ENCODE data around the gene GPALPP1. TPM values are rescaled to one million over a fixed set of nuclear protein-coding genes. Genes with fewer than 3 reads are reported as not detected.
"Not testable (repeated sequence)": the region's sequence is repeated elsewhere in the genome, so short reads cannot be mapped to it uniquely, and the experiment has no call there.

The GPALPP1 gene
- total and polyA plus RNA-seq, 2 donors (not counting 1 experiment from before 2014, with no cell fraction given), result 19.7 to 41.8 TPM

DNA sequence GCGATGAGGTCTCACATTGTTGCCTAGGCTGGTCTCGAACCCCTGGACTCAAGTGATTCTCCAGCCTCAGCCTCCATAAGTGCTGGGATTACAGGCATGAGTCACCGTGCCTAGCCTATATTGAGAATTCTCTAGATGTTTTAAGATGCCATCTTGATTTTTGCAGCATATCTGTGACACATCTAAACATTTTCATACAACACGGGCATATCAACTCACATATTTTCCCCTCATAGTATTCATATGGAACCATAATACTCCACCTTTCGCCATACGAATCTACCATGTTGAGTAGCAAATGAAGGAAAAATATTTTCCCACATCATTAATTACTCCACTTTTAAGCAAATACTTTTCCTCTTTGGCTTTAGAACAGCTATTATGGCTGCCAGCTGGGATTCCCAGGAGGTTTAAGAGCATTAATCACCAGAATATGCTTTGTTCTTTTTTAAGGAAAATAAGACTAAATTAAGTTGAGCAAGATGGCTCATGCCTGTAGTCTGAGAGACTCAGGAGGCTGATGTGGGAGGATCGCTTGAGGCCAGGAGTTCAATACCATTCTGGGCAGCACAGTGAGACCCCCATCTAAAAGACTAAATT is 74.0 kb downstream of the GPALPP1 start:
- Mint-ChIP-seq H3K9me3 (ENCODE audit: insufficient read depth) (no peaks in the 10 kb centered on the region), H3K27me3 (peaks cover 18% of the 10 kb centered on the region), H3K27ac (no peak overlapping the region), H3K4me1 (peaks cover 3% of the 10 kb centered on the region), H3K4me3 (no peak overlapping the region)
- no peak for TF ChIP-seq EZH2 (IDR thresholded peaks at IDR 0.05; ENCODE audit: borderline replicate concordance, insufficient read depth, low read depth, low read length, poor library complexity, severe bottlenecking)
- TF ChIP-seq, protein P1, sequence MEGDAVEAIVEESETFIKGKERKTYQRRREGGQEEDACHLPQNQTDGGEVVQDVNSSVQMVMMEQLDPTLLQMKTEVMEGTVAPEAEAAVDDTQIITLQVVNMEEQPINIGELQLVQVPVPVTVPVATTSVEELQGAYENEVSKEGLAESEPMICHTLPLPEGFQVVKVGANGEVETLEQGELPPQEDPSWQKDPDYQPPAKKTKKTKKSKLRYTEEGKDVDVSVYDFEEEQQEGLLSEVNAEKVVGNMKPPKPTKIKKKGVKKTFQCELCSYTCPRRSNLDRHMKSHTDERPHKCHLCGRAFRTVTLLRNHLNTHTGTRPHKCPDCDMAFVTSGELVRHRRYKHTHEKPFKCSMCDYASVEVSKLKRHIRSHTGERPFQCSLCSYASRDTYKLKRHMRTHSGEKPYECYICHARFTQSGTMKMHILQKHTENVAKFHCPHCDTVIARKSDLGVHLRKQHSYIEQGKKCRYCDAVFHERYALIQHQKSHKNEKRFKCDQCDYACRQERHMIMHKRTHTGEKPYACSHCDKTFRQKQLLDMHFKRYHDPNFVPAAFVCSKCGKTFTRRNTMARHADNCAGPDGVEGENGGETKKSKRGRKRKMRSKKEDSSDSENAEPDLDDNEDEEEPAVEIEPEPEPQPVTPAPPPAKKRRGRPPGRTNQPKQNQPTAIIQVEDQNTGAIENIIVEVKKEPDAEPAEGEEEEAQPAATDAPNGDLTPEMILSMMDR (IDR thresholded peaks at IDR 0.05), result no peak
- H2AFZ ChIP-seq (ENCODE audit: insufficient read depth, low read depth, low read length, poor library complexity, severe bottlenecking), result no peak overlapping the region
- no peak overlapping the region for H3K4me2 ChIP-seq (replicated peaks; ENCODE audit: low read depth, low read length, poor library complexity, severe bottlenecking)
- H3K4me1 ChIP-seq (ENCODE audit: control insufficient read depth in 2 of 2, insufficient read depth in 2 of 2, low read length in 2 of 2), result peaks cover 0 to 2% of the 10 kb centered on the region in 2 donors
- no peaks in the 10 kb centered on the region for H4K20me1 ChIP-seq (ENCODE audit: control insufficient read depth, insufficient read depth, low read length, poor library complexity, severe bottlenecking)
- ATAC-seq (ENCODE audit: low read depth) (no peak), DNase-seq (no peak)
- no peak overlapping the region for H3K27ac ChIP-seq (ENCODE audit: low read length in 2 of 2)
- H3K4me3 ChIP-seq (ENCODE audit: control extremely low read depth in 1 of 5, extremely low read depth in 1 of 5, insufficient read depth in 1 of 5, low read depth in 2 of 5, low read length in 4 of 5), result no peak overlapping the region
- intact Hi-C loops (cut with micrococcal nuclease), result no loop called here
- 96% methylated on average over 3 of the region's 7 CpGs for WGBS (ENCODE audit: insufficient coverage)
- no peaks in the 10 kb centered on the region for H3K79me2 ChIP-seq (ENCODE audit: control insufficient read depth, insufficient read depth, low read length)
- H3K36me3 ChIP-seq (replicated peaks in 1 of 2; ENCODE audit: control extremely low read depth in 1 of 2, control insufficient read depth in 1 of 2, extremely low read depth in 1 of 2, insufficient read depth in 2 of 2, low read length in 1 of 2), result no peaks in the 10 kb centered on the region
- no peak overlapping the region for H3K9ac ChIP-seq (ENCODE audit: low read length)
- CTCF ChIA-PET, result no interaction called here
- H3K9me3 ChIP-seq (ENCODE audit: control extremely low read depth in 1 of 3, control insufficient read depth in 2 of 3, insufficient read depth in 1 of 3, low read length in 2 of 3), result peaks cover 0 to 7% (median 1%) of the 10 kb centered on the region in 3 donors
- peaks cover 0 to 9% (median 0%) of the 10 kb centered on the region in 4 experiments for H3K27me3 ChIP-seq (replicated peaks in 1 of 4; ENCODE audit: control extremely low read depth in 1 of 4, control insufficient read depth in 3 of 4, insufficient read depth in 4 of 4, low read length in 3 of 4)
- POLR2A ChIA-PET, result no interaction called here

DNA sequence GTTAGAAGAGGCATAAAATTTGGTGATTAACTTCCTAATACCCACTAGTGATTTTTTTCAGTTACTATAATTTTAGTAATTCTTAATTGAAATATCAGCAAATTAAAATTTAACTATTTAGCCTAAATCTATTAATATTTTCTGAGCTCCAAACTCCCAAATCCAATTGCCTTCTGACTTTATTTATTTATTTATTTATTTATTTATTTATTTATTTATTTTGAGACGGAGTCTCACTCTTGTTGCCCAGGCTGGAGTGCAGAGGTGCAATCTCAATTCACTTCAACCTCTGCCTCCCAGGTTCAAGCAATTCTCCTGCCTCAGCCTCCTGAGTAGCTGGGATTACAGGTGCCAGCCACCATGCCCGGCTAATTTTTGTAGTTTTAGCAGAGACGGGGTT is 74.6 kb downstream of the GPALPP1 start:
- peaks cover 22% of the 10 kb centered on the region for H3K27me3 Mint-ChIP-seq
- CTCF ChIA-PET, result interaction anchor here (1.0 kb wide), 1 partner anchor 17 kb away, joined by 3 read pairs; no protein-coding TSS in a partner anchor
- H3K4me1 Mint-ChIP-seq; H3K4me3 ChIP-seq (ENCODE audit: control extremely low read depth in 1 of 5, extremely low read depth in 1 of 5, insufficient read depth in 1 of 5, low read depth in 2 of 5, low read length in 4 of 5); ATAC-seq (ENCODE audit: low read depth); H3K27ac ChIP-seq (ENCODE audit: low read length in 2 of 2); intact Hi-C loops (cut with micrococcal nuclease); H3K4me2 ChIP-seq (replicated peaks; ENCODE audit: low read depth, low read length, poor library complexity, severe bottlenecking); H3K4me3 Mint-ChIP-seq; DNase-seq; H4K20me1 ChIP-seq (ENCODE audit: control insufficient read depth, insufficient read depth, low read length, poor library complexity, severe bottlenecking); H3K27me3 ChIP-seq (replicated peaks in 1 of 4; ENCODE audit: control extremely low read depth in 1 of 4, control insufficient read depth in 3 of 4, insufficient read depth in 4 of 4, low read length in 3 of 4); H2AFZ ChIP-seq (ENCODE audit: insufficient read depth, low read depth, low read length, poor library complexity, severe bottlenecking); H3K4me1 ChIP-seq (ENCODE audit: control insufficient read depth in 2 of 2, insufficient read depth in 2 of 2, low read length in 2 of 2); H3K9me3 Mint-ChIP-seq (ENCODE audit: insufficient read depth); POLR2A ChIA-PET; H3K9ac ChIP-seq (ENCODE audit: low read length); H3K36me3 ChIP-seq (replicated peaks in 1 of 2; ENCODE audit: control extremely low read depth in 1 of 2, control insufficient read depth in 1 of 2, extremely low read depth in 1 of 2, insufficient read depth in 2 of 2, low read length in 1 of 2); H3K27ac Mint-ChIP-seq; H3K79me2 ChIP-seq (ENCODE audit: control insufficient read depth, insufficient read depth, low read length); H3K9me3 ChIP-seq (ENCODE audit: control extremely low read depth in 1 of 3, control insufficient read depth in 2 of 3, insufficient read depth in 1 of 3, low read length in 2 of 3): not testable (repeated sequence)
- WGBS (ENCODE audit: insufficient coverage), result 100% methylated on average over 2 of the region's 3 CpGs

Data from B cell (primary cell).